Fibroblast of lung (primary cell): Measurements from ENCODE around the gene LRRC55. TPM values are rescaled to one million over a fixed set of nuclear protein-coding genes. Genes with fewer than 3 reads are reported as not detected.

Source experiments
- DNase-seq, 2 donors: peaks; one replicate each; pipeline versions ENCODE4 v3.0.0 to v3.0.0-alpha.2; 2010; ENCODE audit warnings: low read depth in 2 of 2
- H2AFZ ChIP-seq: 2 replicates; pipeline ENCODE4 v1.5.1; 2012; ENCODE audit warnings: low read length, control low read depth, inconsistent platforms
- H3K27ac ChIP-seq: 2 replicates; pipeline ENCODE4 v1.5.1; 2011; ENCODE audit warnings: low read length, control low read depth; ENCODE audit not compliant: insufficient read depth
- H3K27me3 ChIP-seq: 2 replicates; pipeline ENCODE4 v1.5.1; 2011; ENCODE audit warnings: mild to moderate bottlenecking, low read length; ENCODE audit not compliant: control insufficient read depth, insufficient read depth
- H3K36me3 ChIP-seq: 2 replicates; pipeline ENCODE4 v1.5.1; 2011; ENCODE audit warnings: low read length; ENCODE audit not compliant: control insufficient read depth, insufficient read depth
- H3K4me1 ChIP-seq: 2 replicates; pipeline ENCODE4 v1.5.1; 2011; ENCODE audit warnings: low read length; ENCODE audit not compliant: control insufficient read depth, insufficient read depth; ENCODE audit errors: extremely low read depth
- H3K4me2 ChIP-seq: 2 replicates; pipeline ENCODE4 v1.5.1; 2011; ENCODE audit warnings: low read length, control low read depth; ENCODE audit not compliant: insufficient read depth; ENCODE audit errors: extremely low read depth
- H3K4me3 ChIP-seq, 4 experiments: fragments of 200-600 bp in 1 of 4; sonication (generic) in 1 of 4; replicated peaks in 1 of 4; 2 replicates each; pipeline ENCODE4 v1.5.1; 2011 to 2016; ENCODE audit warnings: low read length in 4 of 4, low read depth in 3 of 4, mild to moderate bottlenecking in 3 of 4, control low read depth in 2 of 4, inconsistent platforms in 1 of 4, mixed read lengths in 1 of 4; ENCODE audit not compliant: insufficient read depth in 1 of 4; ENCODE audit errors: control extremely low read depth in 1 of 4
- H3K79me2 ChIP-seq: 2 replicates; pipeline ENCODE4 v1.5.1; 2012; ENCODE audit warnings: mild to moderate bottlenecking, low read length, inconsistent platforms; ENCODE audit not compliant: control insufficient read depth, insufficient read depth
- H3K9ac ChIP-seq: 2 replicates; pipeline ENCODE4 v1.5.1; 2011; ENCODE audit warnings: mild to moderate bottlenecking, low read length, control low read depth; ENCODE audit not compliant: insufficient read depth
- H3K9me3 ChIP-seq: 2 replicates; pipeline ENCODE4 v1.5.1; 2012; ENCODE audit warnings: low read depth, low read length; ENCODE audit not compliant: control insufficient read depth, insufficient read depth
- H4K20me1 ChIP-seq: 2 replicates; pipeline ENCODE4 v1.5.1; 2011; ENCODE audit warnings: low read length; ENCODE audit not compliant: control insufficient read depth, insufficient read depth; ENCODE audit errors: extremely low read depth
- EZH2 ChIP-seq: IDR thresholded peaks from 2 replicates; pipeline ENCODE4 v1.5.1; 2012; ENCODE audit warnings: low read length, control low read depth, mild to moderate bottlenecking; ENCODE audit errors: missing control alignments
- polyA plus RNA-seq, 2 donors: library from polyadenylated mRNA; depleted of rRNA in 1 of 2; stranded (reverse) in 1 of 2; unstranded in 1 of 2; fragments of >200 nt; gene quantifications; 2 replicates each; pipeline ENCODE4 v1.2.1, GENCODE V29; 2011 to 2012; ENCODE audit warnings: missing spikeins in 1 of 2
- total RNA-seq: library from RNA; depleted of rRNA; stranded (reverse); fragments of >200 nt; gene quantifications from 2 replicates; pipeline ENCODE4 v1.2.1, GENCODE V29; 2014
- TF ChIP-seq, protein P1 (sequence below), 2 donors: IDR thresholded peaks in 1 of 2; conservative IDR thresholded peaks in 1 of 2; 1 replicate in 1 of 2; 2 replicates in 1 of 2; pipeline ENCODE4 v1.5.1; 2011 to 2012; ENCODE audit warnings: low read length in 2 of 2, control low read depth in 1 of 2, inconsistent platforms in 1 of 2, low read depth in 1 of 2, mild to moderate bottlenecking in 1 of 2

The LRRC55 gene
- total and polyA plus RNA-seq, 2 donors (not counting 1 experiment from before 2014, with no cell fraction given), result not detected

DNA sequence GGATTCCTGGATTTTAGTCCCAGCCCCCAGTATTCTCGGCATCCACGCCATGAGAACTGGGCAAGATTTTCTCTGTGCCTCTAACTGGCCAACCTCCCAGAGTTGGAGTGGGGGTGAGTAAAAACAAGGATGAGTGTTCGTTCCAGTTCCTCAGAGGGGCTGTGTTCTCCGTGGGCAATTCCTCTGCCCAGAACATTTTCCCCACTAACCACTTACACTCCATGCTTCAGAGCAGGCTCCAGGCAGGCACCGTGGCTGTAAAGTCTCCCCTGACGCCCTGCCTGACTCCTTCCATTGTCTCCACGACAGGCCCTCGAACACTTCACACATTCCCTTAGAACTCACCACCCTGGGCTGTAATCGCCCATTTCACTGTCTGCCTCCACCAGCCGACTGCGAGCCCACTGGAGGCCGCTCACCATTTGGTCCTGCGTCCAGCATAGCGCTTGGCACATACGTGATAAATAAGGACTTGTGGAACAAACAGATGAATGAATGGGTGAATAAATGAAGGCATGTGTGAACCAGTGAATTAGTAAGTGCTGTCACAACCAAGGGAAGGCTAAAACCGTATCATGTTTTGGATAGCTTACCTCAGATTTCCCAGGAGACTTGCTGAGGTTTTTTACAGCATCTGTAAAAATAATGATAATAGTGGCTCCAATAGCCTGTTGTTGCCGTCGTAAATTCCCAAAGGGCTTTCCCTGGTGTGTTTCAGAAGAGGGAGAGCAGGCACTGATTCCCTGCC, 49.2 kb downstream of the LRRC55 start:
- Histone ChIP-seq H3K9ac (no peak overlapping the region), H3K27me3 (peaks cover 13% of the 10 kb centered on the region), H3K79me2 (no peaks in the 10 kb centered on the region), H3K36me3 (no peaks in the 10 kb centered on the region), H3K4me1 (no peaks in the 10 kb centered on the region), H3K4me2 (no peak overlapping the region), H3K4me3 (no peak overlapping the region), H3K9me3 (no peaks in the 10 kb centered on the region), H3K27ac (no peak overlapping the region), H2AFZ (no peak overlapping the region), H4K20me1 (no peaks in the 10 kb centered on the region)
- TF ChIP-seq, protein P1, sequence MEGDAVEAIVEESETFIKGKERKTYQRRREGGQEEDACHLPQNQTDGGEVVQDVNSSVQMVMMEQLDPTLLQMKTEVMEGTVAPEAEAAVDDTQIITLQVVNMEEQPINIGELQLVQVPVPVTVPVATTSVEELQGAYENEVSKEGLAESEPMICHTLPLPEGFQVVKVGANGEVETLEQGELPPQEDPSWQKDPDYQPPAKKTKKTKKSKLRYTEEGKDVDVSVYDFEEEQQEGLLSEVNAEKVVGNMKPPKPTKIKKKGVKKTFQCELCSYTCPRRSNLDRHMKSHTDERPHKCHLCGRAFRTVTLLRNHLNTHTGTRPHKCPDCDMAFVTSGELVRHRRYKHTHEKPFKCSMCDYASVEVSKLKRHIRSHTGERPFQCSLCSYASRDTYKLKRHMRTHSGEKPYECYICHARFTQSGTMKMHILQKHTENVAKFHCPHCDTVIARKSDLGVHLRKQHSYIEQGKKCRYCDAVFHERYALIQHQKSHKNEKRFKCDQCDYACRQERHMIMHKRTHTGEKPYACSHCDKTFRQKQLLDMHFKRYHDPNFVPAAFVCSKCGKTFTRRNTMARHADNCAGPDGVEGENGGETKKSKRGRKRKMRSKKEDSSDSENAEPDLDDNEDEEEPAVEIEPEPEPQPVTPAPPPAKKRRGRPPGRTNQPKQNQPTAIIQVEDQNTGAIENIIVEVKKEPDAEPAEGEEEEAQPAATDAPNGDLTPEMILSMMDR (conservative IDR thresholded peaks at IDR 0.05 in 1 of 2, IDR thresholded peaks at IDR 0.05 in 1 of 2; ENCODE audit: low read depth in 1 of 2, low read length in 2 of 2), result no peak
- TF ChIP-seq EZH2, result no peak
- DNase-seq, result no peak

DNA sequence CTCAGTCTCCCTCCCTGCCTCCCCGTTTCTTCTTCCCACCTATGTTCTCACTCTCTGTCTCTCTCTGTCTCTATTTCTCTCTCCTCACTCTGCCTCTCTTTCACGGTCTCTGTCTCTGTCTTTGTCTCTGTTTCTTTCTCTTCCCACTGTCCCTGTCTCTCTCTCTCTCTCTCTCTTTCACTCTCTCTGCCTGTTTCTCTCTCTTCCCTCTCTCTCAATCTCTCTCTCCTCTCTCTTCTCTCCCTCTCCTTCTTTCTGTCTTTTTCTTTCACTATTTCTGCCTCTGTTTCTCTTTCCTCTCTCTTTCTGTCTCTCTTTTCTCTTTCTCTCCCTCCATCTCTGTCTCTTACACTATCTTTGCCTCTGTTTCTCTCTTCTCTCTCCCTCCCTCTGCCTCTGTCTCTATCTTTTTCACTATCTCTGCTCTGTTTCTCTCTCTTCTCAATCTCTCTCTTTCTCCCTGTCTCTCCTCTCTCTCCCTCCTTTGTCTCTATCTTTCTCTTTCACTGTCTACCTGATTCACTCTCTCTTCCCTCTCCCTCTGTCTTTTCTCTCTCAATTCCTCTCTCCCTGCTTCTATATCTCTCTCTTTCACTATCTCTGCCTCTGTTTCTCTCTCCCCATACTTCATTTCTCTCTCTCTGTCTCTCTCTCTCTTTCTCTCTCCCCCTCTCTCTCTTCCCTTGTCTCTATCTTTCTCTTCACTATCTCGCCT, 49.9 kb downstream of the LRRC55 start:
- Histone ChIP-seq H3K4me1 (no peaks in the 10 kb centered on the region), H3K79me2 (no peaks in the 10 kb centered on the region), H3K9me3 (no peaks in the 10 kb centered on the region), H3K27ac (no peak overlapping the region), H3K36me3 (no peaks in the 10 kb centered on the region), H3K4me2 (no peak overlapping the region), H4K20me1 (no peaks in the 10 kb centered on the region), H3K4me3 (no peak overlapping the region), H3K27me3 (peaks cover 13% of the 10 kb centered on the region), H2AFZ (no peak overlapping the region), H3K9ac (no peak overlapping the region)
- TF ChIP-seq, protein P1 (conservative IDR thresholded peaks at IDR 0.05 in 1 of 2, IDR thresholded peaks at IDR 0.05 in 1 of 2; ENCODE audit: low read depth in 1 of 2, low read length in 2 of 2), result no peak
- no peak for TF ChIP-seq EZH2
- DNase-seq, result no peak

DNA sequence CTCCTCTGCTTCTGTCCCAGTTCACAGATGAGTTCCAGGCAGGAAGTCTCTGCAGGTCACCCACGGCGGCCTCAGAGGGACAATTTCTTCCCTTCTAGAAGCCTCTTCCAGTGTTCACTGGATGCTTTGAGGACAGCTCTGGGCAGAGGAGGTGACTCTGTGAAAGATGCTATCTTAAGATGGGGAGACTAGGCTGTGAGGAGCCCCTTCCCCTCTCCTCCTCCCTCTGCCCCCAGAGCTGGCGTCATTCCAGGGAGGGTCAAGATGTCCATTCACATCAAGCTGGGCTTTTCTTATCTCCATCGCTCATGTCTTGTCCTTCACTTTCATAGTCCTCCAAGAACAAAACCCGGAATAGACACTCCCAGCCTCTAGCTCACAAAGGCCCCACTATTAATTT, 51.9 kb downstream of the LRRC55 start:
- Histone ChIP-seq H3K9ac (no peak overlapping the region), H3K4me1 (no peaks in the 10 kb centered on the region), H4K20me1 (no peaks in the 10 kb centered on the region), H3K36me3 (no peaks in the 10 kb centered on the region), H3K27me3 (peaks cover 16% of the 10 kb centered on the region), H3K9me3 (no peaks in the 10 kb centered on the region), H3K4me2 (no peak overlapping the region), H3K79me2 (no peaks in the 10 kb centered on the region), H3K27ac (no peak overlapping the region), H3K4me3 (no peak overlapping the region), H2AFZ (no peak overlapping the region)
- DNase-seq, result no peak
- TF ChIP-seq, protein P1 (conservative IDR thresholded peaks at IDR 0.05 in 1 of 2, IDR thresholded peaks at IDR 0.05 in 1 of 2; ENCODE audit: low read depth in 1 of 2, low read length in 2 of 2), result no peak
- no peak for TF ChIP-seq EZH2
